HS-5 (cell line): Measurements from ENCODE around the gene ADARB1.

Source experiments
- DNase-seq: peaks from one replicate; pipeline ENCODE4 v3.0.0-alpha.2; 2012; ENCODE audit warnings: low read depth

Gene ADARB1

GRCh38 chr21:45075596-45076244 lies 1.3 kb downstream of the ADARB1 start:
- DNase-seq = no peak

GRCh38 chr21:45076245-45076711 lies 1.9 kb downstream of the ADARB1 start:
- DNase-seq = no peak

GRCh38 chr21:45078371-45078770 lies 4.0 kb downstream of the ADARB1 start:
- DNase-seq = no peak

- peak; percentile 45 for DNase-seq
Observed at GRCh38 chr21:45078877-45079281, 4.5 kb downstream of the ADARB1 start.

- DNase-seq = no peak
Observed at GRCh38 chr21:45079351-45079750, 5.0 kb downstream of the ADARB1 start.

- no peak for DNase-seq
Observed at GRCh38 chr21:45080232-45080631, 5.9 kb downstream of the ADARB1 start.

- DNase-seq = no peak
Observed at GRCh38 chr21:45080639-45081414, 6.4 kb downstream of the ADARB1 start.

GRCh38 chr21:45081636-45082035 lies 7.3 kb downstream of the ADARB1 start:
- no peak for DNase-seq

- DNase-seq = no peak
Observed at GRCh38 chr21:45082736-45083135, 8.4 kb downstream of the ADARB1 start.

- DNase-seq = no peak
Observed at GRCh38 chr21:45084121-45084520, 9.7 kb downstream of the ADARB1 start.

- no peak for DNase-seq
Observed at GRCh38 chr21:45084881-45085536, 10.6 kb downstream of the ADARB1 start.

GRCh38 chr21:45085700-45086099 lies 11.3 kb downstream of the ADARB1 start:
- DNase-seq = no peak

GRCh38 chr21:45086337-45086958 lies 12.1 kb downstream of the ADARB1 start:
- DNase-seq = no peak

- DNase-seq = no peak
Observed at GRCh38 chr21:45087022-45087823, 12.8 kb downstream of the ADARB1 start.

GRCh38 chr21:45088116-45088515 lies 13.7 kb downstream of the ADARB1 start:
- no peak for DNase-seq

- no peak for DNase-seq
Observed at GRCh38 chr21:45088729-45089128, 14.3 kb downstream of the ADARB1 start.

GRCh38 chr21:45089964-45090363 lies 15.6 kb downstream of the ADARB1 start:
- DNase-seq = no peak

GRCh38 chr21:45090966-45091365 lies 16.6 kb downstream of the ADARB1 start:
- no peak for DNase-seq

- DNase-seq = no peak
Observed at GRCh38 chr21:45091550-45092322, 17.4 kb downstream of the ADARB1 start.

- DNase-seq = no peak
Observed at GRCh38 chr21:45093035-45093532, 18.7 kb downstream of the ADARB1 start.

- no peak for DNase-seq
Observed at GRCh38 chr21:45094412-45094811, 20.0 kb downstream of the ADARB1 start.
